ENCODE results near the gene MGMT.

The MGMT gene

DNA sequence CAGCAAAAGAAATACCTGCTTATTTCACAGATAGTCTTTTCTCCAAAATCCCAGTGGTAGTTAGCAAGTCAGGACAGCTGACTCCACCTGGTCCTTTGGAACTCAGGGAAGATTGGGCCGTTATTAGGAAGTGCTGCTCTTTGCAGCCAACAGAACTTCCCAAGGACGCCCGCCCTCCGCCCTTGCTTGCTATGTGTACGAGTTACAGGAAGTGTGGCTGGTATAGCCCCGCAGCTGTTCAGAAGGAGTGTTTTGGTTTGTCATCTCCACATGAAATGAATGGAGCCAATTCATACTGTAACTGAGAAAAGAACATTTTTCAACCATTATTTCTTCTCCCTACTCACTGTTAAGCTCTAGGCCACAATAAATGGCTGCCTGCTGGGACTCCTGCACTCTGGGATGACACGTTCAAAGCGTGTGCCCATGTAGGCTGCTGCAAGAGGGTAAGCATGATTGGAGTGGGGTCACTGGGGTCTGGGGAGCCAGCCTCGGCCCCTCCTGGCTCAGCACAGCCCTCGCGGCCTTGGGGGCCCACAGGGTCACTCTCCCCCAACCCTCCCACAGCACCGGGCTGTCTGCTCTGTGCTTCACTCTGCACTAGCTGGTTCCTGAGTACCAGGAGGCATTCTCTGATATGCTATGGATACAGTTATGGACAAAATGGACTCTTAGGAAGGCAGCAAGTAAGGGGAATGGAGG is 253.0 kb downstream of the MGMT start:
- ChIA-PET POLR2A (no interaction called here), CTCF (no interaction called here)
- no peak for DNase-seq (ENCODE audit: extremely low spot score)
- TF ChIP-seq, protein P1, sequence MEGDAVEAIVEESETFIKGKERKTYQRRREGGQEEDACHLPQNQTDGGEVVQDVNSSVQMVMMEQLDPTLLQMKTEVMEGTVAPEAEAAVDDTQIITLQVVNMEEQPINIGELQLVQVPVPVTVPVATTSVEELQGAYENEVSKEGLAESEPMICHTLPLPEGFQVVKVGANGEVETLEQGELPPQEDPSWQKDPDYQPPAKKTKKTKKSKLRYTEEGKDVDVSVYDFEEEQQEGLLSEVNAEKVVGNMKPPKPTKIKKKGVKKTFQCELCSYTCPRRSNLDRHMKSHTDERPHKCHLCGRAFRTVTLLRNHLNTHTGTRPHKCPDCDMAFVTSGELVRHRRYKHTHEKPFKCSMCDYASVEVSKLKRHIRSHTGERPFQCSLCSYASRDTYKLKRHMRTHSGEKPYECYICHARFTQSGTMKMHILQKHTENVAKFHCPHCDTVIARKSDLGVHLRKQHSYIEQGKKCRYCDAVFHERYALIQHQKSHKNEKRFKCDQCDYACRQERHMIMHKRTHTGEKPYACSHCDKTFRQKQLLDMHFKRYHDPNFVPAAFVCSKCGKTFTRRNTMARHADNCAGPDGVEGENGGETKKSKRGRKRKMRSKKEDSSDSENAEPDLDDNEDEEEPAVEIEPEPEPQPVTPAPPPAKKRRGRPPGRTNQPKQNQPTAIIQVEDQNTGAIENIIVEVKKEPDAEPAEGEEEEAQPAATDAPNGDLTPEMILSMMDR (IDR thresholded peaks at IDR 0.05; ENCODE audit: control extremely low read depth, extremely low read depth, low read depth, missing control alignments) = no peak

DNA sequence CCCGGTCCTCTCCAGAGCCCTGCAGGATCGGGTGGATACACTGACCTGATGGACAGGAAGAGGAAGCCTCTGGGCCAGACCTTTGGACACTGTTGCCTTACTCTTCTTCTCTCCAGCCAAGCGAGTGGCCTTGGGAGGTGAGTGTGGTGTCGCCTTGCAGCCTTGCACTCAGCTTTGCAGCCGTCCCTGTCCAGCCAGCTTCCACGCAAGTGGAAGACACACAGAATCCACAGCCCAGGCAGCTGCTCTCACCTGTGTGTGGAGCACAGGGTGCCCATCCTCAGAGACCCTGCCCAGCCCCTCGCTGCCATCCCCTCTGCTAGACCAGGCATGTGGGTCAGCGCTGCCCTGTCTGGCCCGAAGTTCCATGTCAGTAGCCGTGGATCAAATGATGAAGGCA is 258.0 kb downstream of the MGMT start:
- no peak for DNase-seq (ENCODE audit: extremely low spot score)
- TF ChIP-seq, protein P1 (IDR thresholded peaks at IDR 0.05; ENCODE audit: control extremely low read depth, extremely low read depth, low read depth, missing control alignments) = no peak
- ChIA-PET CTCF (no interaction called here), POLR2A (no interaction called here)

DNA sequence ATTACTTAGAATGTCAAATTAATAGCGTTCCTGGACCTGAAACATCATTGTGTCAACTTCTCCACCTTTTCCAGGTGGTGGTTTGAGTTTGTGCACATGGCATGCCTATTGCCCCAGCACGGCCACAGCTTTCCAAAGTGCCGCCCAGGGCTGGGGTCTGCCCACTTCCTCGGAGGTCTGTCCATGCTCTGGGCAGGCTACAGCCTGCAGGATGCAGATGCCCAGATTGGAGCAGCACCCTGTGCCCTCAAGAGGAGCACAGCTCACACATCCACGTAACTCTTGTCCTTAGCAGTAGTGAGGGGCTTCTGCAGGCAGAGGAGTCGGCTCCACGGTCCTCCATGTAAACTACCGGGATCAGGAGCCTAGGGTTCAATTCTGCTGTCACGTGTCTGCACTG is 258.4 kb downstream of the MGMT start:
- ChIA-PET POLR2A (no interaction called here), CTCF (interaction anchor here (0.7 to 1.2 kb wide), 2 partner anchors 8 to 15 kb away, joined by 3 to 5 read pairs; no protein-coding TSS in a partner anchor)
- TF ChIP-seq, protein P1 (IDR thresholded peaks at IDR 0.05; ENCODE audit: control extremely low read depth, extremely low read depth, low read depth, missing control alignments) = no peak
- no peak for DNase-seq (ENCODE audit: extremely low spot score)

DNA sequence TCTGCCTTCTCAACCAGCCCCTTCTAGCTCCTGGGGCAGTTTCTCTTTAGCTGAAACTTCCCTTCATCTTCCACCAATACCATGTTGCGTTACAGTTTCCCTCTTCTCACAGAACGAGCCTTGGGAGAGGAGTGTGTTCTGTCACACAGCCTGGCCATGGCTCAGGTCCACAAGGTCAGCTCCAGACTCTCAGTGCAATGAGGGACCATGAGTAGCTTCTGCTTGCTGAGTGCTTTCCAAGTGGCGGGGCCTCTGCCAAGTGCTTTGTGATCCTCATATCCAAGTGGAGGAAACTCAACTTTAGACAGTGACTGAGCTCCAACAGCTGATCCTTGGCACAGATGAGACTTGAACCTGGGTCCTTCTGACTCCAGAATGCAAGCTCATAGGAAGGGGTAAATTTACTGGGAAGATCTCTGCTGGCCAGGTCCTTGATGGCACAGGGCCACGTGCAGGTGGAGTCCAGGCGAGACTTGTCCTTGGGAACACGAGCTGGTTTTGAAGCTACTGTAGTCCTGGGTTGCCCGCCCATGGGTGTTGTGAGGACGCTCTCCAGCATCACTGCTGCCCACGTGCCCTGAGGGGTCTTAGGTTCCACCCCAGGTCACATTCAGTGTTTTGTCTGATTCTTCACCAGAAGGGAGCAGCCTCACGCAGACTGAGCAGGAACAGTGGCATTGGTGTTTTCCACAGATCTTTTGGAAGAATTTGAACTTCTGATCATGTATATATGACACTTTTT is 259.0 kb downstream of the MGMT start:
- DNase-seq (ENCODE audit: extremely low spot score) = no peak
- ChIA-PET CTCF (interaction anchor here (0.7 to 1.2 kb wide), 2 partner anchors 9 to 15 kb away, joined by 3 to 5 read pairs; no protein-coding TSS in a partner anchor), POLR2A (no interaction called here)
- TF ChIP-seq, protein P1 (IDR thresholded peaks at IDR 0.05; ENCODE audit: control extremely low read depth, extremely low read depth, low read depth, missing control alignments) = no peak

DNA sequence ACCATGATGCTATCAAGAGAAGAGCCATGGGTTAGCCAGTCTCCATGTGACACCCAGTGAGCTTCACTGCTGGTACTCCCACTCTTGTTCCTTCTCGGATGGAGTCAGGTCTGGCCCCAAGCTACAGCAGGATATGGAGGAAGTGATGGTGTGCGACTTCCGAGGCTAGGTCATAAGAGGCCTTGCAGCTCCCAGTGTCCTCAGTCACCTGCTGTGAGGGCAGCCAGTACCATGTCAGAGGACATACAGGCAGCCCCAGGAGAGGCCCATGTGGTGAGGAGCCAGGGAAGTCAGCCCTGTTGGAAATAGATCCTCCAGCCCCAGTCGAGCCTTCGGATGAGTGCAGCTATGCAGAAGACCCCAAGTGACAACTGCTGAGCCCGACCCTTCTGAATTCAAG is 260.0 kb downstream of the MGMT start:
- no peak for DNase-seq (ENCODE audit: extremely low spot score)
- ChIA-PET CTCF (no interaction called here), POLR2A (no interaction called here)
- TF ChIP-seq, protein P1 (IDR thresholded peaks at IDR 0.05; ENCODE audit: control extremely low read depth, extremely low read depth, low read depth, missing control alignments) = no peak

DNA sequence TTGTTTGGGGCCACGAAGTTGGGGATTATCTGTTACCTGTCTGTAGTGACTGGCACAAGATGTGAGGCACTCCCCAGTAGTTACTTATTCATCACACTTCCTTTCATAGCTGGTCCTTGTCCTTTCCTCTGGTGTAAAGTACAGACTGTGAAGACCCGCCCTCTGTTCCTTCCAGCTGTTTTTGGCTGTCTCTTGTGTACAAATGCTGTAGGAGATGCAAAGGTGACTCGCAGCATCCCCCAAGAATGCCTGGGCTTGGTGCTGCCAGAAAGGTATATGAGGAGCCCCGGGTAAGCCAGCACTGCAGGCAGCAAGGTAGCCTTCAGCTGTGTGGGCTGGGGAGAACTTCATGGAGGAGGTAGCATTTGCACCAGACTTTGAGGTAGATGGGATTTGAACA is 260.5 kb downstream of the MGMT start:
- CTCF ChIA-PET = no interaction called here
- no peak for DNase-seq (ENCODE audit: extremely low spot score)
- TF ChIP-seq, protein P1 (IDR thresholded peaks at IDR 0.05; ENCODE audit: control extremely low read depth, extremely low read depth, low read depth, missing control alignments) = no peak
- POLR2A ChIA-PET = no interaction called here

Measured in GM10248 (cell line).